EL (cell line): ENCODE measurements around the gene FHIP1B.
"Not testable (repeated sequence)": the region's sequence is repeated elsewhere in the genome, so short reads cannot be mapped to it uniquely, and the experiment has no call there.

ENCODE experiments used
- DNase-seq: peaks from one replicate; pipeline ENCODE4 v3.0.0-alpha.2; 2016

The FHIP1B gene

DNA sequence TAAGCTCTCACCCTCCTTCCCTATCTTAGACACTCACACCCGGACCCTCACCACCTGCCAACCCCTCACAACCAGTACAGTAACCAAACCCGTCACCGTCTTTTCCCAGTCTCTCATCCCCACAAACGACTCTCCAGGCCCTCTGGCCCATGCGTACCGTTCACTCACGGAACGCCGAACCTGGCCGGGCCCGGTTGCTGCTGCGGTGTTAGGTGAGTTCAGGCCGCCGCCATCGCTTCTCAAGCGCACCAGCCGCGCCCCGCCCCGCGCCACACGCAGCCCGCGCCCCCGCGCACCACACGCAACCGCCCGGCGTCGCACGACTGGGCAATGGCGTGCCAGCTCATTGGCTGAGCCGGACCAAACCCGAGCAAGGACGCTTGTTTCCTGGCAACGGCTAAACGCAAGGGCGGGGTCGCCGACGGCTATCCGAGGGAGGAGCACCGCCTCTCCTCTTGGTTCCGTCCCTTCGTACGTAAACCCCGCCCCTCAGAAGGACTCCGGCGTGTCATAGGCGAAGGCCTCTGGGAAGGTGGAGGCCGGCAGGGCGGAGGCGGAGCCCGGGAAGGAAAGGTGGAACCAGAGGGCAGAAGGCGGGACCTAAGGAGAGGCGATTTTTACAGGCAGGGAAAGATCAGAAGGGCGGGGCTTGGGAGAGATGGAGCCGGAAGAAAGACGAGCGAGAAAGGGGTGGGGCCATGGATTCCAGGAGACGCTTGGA is at the start of gene FHIP1B:
Gene FHIP1B (minus strand): TSS at position 250 of the 721 bp plus-strand sequence. CDS start 10,120 bp downstream, outside the sequence.
- DNase-seq = peak; percentile 100

DNA sequence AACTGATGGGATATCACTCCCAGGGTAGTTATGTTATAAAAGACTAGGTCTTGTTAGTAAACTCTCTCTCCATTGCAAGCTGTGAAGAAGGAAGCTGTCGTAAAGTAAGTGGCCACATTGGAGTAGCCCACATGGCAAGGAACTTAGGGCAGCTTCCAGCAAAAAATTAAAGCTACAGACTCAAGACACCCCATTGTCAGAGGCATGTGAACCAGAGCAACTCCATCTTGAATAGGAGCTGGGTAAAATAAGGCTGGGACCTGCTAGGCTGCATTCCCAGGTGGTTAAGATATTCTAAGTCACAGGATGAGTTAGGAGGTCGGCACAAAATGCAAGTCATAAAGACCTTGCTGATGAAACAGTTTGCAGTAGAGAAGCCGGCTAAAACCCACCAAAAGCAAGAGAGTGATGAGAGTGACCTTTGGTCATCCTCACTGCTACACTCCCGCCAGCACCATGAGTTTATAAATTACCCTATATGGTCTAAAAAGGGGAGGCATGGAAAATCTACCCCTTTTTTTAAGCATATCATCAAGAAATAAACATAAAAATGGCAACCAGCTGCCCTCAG is 49.1 kb upstream of the FHIP1B start:
- DNase-seq = no peak

DNA sequence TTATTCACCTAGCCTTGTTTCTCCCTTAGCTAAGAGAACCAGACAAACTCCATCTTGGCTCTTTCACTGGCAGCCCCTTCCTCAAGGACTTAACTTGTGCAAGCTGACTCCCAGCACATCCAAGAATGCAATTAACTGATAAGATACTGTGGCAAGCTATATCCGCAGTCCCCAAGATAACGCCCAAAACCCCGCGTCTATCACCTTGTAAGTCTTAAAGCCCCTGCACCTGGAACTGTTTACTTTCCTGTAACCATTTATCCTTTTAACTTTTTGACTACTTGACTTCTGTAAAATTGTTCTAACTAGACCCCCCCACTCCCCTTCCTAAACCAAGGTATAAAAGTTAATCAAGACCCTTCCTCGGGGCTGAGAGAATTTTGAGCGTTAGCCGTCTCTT is 46.4 kb upstream of the FHIP1B start:
- not testable (repeated sequence) for DNase-seq

DNA sequence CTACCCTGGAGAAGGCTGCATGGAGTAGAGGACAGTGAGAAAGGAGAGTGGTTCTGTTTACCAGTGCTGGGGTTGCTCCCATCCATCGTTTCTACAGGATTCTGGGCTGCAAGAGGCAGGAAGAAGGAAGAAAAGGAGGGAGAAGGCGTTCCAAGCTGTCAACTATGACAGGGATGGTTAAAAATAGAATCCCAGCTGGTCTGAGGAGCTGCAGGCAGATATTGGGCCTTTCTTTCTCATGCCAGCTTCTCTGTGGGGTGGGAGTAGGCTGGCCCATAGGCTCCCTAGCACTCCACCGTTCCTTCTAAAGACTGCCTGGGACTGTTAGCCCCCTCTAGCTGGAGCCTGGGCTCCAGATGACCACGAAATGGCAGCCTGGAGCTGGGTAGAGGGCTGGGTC is 38.8 kb upstream of the FHIP1B start:
- DNase-seq = no peak

DNA sequence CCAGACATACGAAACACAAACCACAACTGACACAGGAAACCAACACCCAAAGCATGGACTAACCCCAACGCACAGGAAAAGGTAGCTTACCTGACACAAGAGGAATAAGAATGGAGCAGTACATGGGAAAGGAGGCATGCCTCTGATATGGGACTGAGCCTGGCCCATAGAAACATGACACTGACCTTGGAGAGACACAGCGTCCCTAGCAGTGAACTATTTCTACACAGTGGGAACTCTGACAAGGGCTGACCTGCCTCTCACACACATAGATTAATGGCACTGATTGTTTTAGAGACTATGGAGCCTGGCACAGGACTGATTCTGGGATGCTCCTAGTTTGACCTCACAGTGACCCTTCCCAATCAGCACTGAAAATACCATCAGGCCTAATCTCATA is 37.2 kb upstream of the FHIP1B start:
- no peak for DNase-seq

DNA sequence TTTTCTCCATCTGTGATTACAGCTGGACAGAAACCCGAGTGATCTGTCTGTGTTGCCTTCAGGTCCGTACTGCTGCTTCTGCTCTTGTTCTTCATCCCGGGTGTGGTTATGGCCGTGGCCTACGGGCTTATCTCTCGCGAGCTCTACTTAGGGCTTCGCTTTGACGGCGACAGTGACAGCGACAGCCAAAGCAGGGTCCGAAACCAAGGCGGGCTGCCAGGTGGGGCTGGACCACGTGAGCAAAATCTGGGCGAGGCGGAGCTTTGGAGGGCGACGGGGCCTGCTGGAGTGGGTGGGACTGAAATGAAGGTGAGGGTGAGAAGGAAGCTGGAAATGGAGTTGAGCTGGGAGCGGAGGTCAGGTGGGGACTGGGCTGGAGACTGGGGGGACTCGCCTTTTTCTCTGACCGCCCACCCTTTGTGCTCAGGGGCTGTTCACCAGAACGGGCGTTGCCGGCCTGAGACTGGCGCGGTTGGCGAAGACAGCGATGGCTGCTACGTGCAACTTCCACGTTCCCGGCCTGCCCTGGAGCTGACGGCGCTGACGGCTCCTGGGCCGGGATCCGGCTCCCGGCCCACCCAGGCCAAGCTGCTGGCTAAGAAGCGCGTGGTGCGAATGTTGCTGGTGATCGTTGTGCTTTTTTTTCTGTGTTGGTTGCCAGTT is 36.3 kb upstream of the FHIP1B start:
- no peak for DNase-seq

DNA sequence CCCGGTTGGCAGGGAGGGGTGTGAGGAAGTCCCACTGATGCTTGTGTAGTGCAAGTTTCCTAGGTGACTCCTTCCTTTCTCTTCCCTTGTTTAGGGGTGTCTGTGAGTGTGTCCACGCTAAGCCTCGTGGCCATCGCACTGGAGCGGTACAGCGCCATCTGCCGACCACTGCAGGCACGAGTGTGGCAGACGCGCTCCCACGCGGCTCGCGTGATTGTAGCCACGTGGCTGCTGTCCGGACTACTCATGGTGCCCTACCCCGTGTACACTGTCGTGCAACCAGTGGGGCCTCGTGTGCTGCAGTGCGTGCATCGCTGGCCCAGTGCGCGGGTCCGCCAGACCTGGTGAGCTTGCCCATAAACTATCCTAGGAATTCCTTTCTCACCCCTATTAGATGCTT is 35.6 kb upstream of the FHIP1B start:
- no peak for DNase-seq

DNA sequence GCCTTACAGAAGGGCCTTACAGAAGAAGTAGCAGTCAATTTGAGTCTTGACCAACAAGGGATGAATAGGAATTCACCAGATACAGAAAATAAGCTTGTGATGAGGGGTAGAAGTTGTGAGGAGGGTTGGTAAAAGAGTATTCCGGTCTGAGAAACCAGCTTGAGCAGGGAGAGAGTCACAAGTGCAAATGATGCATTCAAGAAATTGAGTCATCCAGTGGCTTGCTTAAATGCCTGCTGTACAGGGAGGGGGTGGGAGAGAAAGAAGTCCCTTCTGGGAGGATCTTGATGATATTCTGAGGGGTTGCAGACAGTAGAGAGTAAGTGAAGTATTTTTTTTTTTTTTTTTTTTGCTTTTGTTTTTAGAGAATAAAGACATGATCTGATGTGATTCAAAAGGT is 34.4 kb upstream of the FHIP1B start:
- no peak for DNase-seq

DNA sequence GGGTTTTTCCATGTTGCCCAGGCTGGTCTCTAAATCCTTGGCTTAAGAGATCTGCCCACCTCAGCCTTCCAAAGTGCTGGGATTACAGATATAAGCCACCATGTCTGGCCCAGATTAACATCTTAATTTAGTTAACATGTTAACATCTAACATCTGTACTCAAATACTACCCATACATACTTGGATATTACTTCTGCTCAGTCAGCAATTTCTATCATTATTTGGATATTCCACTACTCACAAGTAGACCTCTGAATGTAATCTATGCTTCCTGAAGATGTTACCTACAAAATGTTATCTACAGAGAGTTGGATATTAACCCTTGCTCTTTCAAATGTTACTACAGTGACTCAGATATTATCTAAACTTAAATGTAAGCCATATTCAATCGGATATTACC is 29.2 kb upstream of the FHIP1B start:
- no peak for DNase-seq

DNA sequence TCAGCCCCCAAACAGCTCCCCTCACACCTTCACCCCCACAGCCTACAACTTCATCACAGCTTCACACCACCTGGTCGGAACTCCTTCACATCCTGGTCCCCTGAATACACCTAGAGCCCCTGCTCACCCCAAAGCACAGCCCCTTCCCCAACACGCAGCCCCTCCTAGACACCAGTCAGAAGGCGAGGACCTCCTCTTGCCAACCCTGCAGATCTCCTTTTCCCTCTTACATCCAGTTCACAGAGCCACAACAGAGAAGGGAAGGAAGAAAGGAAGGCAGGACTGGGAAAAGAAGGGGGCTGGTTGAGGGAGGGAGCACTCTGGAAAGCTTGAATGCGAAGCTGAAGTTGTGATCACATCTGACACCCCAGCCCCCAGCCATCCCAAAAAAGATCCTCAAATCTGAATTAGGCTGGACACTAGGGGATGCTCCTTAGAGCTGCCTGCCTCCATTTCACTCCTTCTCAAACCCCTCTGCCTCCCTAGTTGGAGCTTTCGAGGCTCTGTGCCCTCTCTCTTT is 25.8 kb upstream of the FHIP1B start:
- DNase-seq = no peak

DNA sequence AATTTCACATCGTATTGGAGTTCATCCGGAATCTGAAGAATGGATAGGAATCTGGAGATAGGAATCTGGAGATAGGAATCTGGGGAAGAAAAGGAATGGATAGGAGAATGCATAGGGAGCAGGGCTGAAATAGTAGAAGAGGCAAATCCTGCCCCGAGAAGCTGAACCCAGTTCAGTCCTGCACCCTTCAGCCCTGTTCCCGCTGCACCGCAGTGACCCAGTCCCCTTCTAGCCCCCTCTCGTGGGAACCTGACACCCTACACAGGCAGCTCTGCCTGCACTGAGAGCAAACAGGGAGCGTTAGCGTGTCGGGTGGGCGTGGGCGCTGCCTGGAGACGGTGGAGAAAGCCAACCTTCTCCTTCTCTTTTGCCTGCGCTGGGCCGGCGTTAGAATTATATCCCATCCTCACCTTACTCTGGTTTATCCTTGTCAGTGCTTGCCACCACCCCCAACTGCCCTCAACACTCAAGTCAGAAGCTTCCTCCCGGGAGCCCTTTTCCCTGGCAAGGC is 24.2 kb upstream of the FHIP1B start:
- DNase-seq = no peak

DNA sequence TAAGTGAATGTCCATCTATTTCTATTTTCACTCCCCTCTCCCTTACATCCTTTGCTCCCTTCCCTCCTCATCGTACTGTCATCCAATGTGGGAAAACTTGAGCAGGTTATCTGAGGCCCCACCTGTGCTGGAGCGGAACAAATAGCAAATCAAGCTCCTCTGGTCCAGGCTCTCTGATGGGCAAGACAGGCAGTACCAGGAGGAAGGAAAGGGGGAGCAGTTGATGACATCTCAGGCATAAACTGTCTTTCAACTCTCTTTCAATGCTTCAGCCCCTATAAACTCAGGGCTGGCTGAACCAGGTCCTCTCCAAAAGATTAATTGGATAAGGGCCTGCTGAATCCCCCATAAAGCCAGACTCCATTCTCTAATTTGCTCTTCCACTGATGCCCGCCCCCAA is 23.7 kb upstream of the FHIP1B start:
- no peak for DNase-seq

DNA sequence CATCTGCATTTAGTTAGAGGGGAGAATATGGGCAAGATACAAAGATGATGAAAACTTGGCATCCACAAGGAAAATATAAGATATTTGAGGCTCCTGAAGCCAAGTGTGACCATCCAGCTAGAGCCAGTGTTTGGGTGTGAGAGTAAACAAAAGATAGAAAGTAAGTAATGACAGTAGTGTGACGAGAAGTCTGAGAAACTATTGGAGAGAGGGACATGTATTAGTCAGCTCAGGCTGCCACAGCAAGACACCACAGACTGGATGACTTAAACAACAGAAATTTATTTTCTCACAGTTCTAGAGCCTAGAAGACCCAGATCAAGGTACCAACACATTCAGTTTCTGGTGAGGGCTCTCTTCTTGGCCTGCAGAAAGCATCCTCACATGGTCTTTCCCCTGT is 18.8 kb upstream of the FHIP1B start:
- no peak for DNase-seq

DNA sequence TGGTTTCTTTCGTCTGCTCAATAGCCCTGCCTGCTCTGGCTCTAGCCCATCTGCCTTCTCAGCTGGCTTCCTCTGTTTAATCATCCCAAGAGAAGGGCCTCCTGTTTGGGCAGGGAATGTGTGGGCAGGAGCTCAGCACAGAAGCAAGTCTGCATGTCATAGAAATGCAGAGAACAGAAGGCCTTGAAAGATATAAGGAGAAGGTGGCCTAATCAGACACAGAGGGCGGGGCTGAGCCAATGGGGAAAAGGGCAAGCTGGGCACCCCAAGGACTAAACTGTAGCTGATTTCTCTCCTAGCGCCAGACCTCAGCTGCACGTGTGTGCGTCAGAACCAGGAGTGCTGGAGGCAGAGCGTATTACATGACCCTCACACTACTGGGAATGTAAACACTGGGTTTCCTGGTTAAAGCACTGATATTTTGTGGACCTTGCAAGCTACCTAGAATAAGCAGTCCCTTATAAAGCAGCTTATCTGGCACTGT is 17.6 kb upstream of the FHIP1B start:
- DNase-seq = no peak

DNA sequence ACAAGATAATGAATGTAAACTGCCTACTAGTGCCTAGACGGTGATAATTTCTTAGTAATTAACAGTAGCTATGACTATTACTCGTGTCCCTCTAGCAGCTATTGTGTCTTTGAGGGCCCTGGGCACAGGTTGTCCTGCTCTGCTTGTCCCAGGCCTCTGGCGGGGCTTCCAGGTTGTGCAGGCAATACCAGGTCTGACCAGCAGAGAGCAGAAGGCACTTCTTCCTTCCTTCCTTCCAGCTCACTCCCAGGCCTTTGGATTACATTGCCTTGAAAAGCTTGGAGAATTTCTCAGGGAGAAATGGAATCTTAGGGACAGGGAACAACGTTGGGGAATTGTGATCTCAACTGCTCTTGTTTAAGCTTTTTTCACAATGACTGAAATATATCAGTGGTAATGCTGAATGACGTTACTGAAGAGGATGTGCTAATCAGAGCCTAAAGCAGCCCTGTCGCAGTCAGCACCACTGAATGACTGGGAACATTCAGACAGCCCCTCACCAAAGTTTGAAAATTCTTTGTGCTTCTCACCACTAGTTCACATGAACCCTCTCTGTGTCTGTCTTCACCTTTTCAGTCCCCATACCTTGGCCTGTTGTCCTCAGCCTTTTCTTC is 16.8 kb upstream of the FHIP1B start:
- peak; percentile 66 for DNase-seq

DNA sequence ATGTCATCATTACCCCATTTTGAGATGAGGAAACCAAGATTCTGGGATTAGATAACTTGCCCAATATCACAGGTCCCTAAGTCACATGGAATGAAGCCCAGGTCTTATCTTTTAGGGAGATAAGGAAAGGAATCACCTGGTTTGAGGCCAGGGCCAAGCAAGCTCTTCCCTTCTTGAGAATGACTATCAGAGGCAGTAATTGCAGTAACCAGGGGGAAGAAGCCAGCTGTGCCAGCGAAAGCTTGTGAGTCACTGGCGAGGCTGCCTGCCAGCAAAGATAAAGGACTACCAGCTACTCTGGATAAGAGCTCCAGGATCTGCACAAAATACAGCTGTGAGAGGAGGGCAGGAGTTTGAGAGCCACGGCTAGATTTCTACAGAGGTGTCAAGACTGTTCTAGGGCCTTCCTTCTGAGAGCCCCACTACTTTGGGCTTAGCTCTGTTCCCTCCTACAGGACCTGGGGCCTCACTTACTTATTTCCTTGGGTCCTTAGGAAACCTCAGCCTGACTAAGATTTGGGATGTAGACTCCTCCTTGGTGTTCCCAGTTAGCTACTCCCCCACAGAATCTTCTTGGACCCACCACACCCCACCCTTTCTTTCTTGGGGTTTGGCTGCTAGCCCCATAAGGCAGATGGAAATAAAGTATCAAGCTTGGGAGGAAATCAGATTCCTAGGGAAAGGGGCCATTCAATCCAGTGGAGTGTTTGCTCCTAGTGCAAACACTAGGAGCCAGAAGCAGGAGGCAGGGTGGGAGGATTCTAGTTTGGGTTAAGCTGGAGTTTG is 15.5 kb upstream of the FHIP1B start:
- peak; percentile 71 for DNase-seq

DNA sequence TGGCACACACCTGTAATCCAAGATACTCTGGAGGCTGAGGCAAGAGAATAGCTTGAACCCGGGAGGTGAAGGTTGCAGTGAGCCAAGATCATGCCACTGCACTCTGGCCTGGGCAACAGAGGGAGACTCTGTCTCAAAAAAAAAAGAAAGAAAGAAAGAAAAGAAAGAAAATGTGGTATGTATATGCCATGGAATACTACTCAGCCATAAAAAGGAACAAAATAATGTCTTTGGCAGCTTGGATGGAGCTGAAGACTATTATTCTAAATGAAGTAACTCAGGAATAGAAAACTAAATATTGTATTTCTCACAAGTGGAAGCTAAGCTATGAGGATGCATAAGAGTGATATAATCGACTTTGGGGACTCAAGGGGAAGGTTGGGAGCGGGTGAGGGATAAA is 14.5 kb upstream of the FHIP1B start:
- not testable (repeated sequence) for DNase-seq

DNA sequence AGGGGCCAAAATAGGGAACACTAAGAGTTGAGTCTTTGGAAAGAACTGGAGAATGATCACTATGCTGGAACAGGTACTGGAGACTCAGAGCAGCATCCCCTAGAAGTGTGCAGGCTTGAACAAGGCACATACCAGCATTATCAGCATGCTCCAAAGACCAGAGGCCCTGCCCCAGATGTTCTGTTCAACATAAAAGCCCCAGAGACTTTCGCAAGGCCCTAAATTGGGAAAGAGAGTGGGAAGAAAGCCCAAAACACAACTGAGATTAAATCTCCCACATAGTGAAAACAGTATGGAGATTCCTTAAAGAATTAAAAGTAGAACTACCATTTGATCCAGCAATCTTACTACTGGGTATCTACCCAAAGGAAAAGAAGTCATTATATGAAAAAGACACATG is 13.8 kb upstream of the FHIP1B start:
- no peak for DNase-seq

DNA sequence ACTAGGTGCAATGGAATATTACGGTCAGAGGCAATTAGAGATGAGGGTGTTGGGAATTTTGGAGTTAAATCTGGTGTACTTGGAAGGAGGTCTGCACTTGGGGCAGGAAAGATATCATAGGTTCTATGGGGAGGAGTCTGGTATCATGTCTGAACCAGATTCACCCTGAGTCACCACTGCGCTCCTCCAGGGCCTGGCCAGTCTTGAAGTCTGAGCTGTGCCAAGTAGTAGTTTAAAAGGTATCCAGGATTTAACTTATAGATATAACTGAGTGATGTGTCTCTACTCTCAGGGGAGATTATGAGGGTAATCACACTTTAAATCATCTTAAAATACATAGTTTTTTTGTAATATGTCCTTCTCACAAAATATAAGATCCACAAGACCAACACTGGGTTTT is 11.1 kb upstream of the FHIP1B start:
- DNase-seq = no peak

DNA sequence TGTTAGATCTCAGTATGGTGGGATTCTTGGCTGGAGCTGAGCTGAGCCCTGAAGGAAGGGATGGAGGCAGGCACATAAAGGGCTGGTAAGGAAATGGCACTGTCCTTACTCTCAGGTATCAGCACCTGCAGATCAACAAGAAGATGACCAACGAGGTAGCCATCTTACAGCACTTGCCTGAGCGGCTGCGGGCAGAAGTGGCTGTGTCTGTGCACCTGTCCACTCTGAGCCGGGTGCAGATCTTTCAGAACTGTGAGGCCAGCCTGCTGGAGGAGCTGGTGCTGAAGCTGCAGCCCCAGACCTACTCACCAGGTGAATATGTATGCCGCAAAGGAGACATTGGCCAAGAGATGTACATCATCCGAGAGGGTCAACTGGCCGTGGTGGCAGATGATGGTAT is 6.9 kb upstream of the FHIP1B start:
- DNase-seq = no peak

DNA sequence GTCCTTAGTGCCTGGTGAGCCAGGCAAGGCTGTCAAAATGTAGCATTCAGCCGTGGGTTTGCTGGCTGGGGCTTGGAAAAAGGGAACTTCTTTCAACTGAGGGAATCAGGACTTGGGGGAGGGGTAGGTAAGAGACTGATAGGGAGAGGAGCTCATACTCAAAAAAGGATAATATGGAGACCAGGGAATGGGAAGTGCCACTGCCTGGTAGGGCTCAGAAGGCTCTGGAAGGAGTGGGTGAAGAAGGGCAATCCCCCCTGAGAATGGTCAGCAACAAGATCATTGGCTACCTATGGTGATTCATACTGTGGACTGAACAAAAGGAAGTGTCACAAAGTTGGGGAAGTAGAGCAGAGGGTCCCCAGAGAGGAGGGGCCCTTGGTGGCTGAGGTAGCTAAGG is 6.3 kb upstream of the FHIP1B start:
- no peak for DNase-seq

DNA sequence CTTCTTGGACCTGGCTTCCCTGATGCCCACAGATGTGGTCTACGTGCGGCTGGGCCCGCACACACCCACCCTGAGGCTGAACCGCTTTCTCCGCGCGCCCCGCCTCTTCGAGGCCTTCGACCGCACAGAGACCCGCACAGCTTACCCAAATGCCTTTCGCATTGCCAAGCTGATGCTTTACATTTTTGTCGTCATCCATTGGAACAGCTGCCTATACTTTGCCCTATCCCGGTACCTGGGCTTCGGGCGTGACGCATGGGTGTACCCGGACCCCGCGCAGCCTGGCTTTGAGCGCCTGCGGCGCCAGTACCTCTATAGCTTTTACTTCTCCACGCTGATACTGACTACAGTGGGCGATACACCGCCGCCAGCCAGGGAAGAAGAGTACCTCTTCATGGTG is 5.7 kb upstream of the FHIP1B start:
- no peak for DNase-seq

DNA sequence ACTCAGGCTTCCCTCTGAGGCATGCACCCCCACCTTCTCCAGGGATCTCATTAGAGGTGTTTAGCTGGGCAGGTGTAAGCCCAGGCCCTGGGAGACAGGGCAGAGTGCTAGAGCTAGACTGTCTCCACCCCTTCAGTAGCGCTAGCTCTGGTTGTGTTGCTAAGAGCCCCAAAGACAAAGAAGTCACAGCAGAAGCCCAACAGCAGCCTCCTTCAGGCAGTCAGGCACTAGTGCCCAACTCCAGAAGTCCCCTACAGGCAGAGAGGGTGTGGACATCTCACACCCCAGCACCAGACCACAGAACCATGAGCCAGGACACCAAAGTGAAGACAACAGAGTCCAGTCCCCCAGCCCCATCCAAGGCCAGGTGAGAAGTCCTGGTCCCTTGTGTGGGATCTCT is 4.5 kb upstream of the FHIP1B start, which contains the start of gene CNGA4:
Gene CNGA4 (plus strand): TSS at position 188 of the 400 bp plus-strand sequence. CDS start 118 bp downstream, at position 306.
- no peak for DNase-seq
